HG03039 (cell line): ENCODE results near the gene C4orf50.
"Not testable (repeated sequence)": the region's sequence is repeated elsewhere in the genome, so short reads cannot be mapped to it uniquely, and the experiment has no call there.

ENCODE experiments used
- ATAC-seq: cut with Tn5 transposase; IDR thresholded peaks from one replicate; pipeline ENCODE4 v1.9.1; 2021; ENCODE audit warnings: mild to moderate bottlenecking, moderate library complexity; ENCODE audit not compliant: unreplicated experiment

The C4orf50 gene

GRCh38 chr4:5869966-5870619 lies 148.1 kb downstream of the C4orf50 start:
- ATAC-seq = no peak

- no peak for ATAC-seq
Observed at GRCh38 chr4:5867866-5868265, 150.4 kb downstream of the C4orf50 start.

DNA sequence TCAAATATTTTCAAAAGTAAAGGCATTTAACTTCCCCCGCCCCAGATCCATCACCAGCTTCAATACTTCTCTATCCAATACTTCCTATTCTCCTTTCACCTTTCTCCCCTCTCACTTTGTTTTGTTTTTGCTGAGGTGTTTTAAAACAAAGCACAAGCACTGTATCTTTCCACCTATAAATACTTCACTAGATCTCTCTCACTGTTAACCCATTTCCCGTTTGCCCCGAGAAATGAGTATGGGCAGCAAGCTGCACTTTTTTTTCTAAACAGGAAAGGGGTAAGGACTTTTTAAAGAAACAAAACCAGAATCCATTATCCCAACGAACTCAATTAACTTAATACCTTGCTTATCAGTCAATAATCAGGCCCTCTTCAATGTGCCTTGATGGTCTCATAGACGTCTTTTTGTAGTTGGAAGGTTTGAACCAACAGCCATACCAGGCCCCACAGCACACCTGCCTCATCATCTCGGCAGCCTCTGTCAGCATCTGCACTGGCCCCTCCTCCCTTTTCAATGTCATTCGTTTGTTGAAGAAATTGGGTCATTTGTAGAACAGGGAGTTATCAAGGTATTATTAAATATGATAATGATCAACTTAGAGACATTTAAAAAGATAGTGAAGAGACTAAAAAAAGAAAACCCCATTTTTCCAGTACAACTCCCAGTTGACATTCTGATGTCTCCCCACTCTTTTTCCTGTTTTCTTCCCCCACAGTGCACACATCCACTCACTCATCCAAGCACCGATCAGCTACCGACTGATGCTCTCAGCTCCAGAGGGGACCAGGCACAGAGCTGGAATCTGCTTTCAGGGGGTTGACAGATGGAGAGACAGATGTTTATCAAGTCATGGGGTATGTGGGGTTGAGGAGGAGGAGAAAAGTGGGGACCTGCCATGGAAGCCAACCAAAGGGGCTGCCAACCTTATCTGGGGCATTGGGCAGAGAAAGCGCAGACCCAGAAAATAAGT lies 151.1 kb downstream of the C4orf50 start:
- ATAC-seq = no peak

GRCh38 chr4:5865896-5866599 lies 152.2 kb downstream of the C4orf50 start:
- no peak for ATAC-seq

GRCh38 chr4:5863461-5864113 lies 154.6 kb downstream of the C4orf50 start:
- ATAC-seq = no peak

GRCh38 chr4:5858020-5858769 lies 160.0 kb downstream of the C4orf50 start:
- no peak for ATAC-seq

GRCh38 chr4:5857199-5857598 lies 161.0 kb downstream of the C4orf50 start:
- ATAC-seq = no peak

DNA sequence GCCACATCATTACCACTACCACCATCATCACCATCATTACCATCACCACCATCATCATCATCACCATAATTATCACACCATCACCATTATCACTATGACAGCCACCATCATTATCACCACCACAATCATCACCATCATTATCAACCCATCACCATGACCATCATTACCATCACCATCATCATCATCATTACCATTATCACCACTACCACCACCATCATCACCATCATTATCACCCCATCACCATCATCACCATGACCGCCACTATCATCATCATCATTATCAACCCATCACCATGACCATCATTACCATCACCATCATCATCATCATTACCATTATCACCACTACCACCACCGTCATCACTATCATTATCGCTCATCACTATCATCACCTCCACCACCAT lies 161.9 kb downstream of the C4orf50 start:
- ATAC-seq = not testable (repeated sequence)

- no peak for ATAC-seq
Observed at GRCh38 chr4:5854929-5855328, 163.3 kb downstream of the C4orf50 start.

DNA sequence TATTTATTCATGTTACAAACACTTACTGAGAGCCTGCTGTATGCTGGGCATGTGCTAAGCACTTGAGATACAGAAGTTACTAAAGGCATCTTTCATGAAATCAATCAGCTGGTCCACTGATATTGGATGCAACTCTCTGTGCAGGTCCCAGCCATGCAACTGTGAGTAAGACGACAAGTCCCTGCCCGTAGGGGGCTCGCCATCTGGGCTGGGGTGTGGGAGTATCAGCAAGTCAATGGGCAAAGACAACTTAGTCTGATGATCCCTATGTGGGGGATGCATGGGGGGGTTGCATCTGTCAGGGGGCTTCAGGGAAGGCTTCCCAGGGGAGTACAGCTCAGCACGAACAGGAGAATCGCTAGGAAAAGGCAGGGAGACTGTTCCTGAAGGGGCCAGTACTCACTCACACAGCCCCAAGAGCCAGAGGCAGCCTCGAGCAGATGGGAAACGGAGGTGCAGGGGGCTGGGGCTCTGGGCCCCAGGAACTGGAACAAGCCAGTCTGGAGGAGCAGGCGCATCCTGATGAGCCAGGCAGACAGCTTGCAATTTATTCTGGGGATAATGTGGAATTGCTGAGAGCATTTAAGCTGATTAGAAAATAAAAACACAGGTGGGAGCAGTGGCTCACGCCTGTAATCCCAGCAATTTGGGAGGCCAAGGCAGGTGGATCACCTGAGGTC lies 165.6 kb downstream of the C4orf50 start:
- ATAC-seq = no peak

DNA sequence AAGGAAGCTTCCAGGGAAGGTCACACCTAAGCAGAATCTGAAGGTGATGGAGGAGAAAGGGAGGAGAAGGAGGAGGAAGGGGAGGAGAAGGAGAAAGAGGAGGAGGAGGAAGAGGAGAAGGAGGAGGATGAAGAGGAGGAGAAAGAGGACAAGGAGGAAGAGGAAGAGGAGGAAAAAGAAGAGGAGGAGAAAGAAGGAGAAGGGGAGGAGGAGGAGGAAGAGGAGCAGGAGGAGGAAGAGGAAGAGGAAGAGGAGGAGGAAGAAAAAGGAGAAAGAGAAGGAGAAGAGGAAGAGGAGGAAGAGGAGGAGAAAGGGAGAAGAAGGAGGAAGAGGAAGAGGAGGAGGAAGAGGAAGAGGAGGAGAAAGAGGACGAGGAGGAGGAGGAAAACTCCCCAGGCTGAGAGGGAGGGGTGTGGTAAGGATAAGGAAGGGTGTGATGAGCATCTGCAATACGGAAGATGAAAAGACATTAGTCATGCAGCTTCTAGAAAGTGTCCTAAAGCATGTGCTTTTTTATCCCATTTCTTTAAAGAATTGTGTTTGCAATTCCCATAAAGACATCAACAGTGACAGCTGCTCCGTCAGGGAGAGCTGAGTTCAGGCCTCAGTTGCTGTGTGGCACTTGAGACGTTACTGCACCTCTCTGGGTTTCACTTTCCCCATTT lies 166.5 kb downstream of the C4orf50 start:
- no peak for ATAC-seq
